ENCODE data around the gene SUV39H2.

DNA sequence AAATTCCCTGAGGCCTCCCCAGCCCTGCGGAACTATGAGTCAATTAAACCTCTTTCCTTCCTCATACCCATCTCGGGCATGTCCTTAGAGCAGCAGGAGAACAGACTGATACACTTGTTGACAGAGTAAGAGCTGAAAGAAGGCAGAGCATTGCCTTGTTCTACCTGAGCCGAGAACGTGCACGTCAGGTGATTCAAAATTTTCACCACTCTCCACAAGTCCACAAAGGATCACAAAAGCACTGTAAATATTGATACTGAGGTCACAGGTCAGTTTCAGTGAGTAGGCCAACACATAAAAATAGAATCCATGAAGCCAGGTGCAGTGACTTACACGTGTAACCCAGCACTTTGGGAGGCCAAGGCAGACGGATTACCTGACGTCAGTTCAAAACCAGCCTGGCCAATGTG, 47.4 kb downstream of the SUV39H2 start:
- no peak for TF ChIP-seq CTCF (IDR thresholded peaks at IDR 0.05 in 2 of 3, conservative IDR thresholded peaks at IDR 0.05 in 1 of 3; ENCODE audit: control insufficient read depth in 2 of 3, extremely low read depth in 1 of 3, insufficient read depth in 1 of 3, low read depth in 3 of 3, low read length in 3 of 3)
- TF ChIP-seq EP300 (IDR thresholded peaks at IDR 0.05; ENCODE audit: borderline replicate concordance in 1 of 2, control insufficient read depth in 1 of 2, low read depth in 2 of 2, low read length in 2 of 2), result no peak
- no peak for TF ChIP-seq JUND (IDR thresholded peaks at IDR 0.05; ENCODE audit: low read depth, low read length)
- no peak for TF ChIP-seq YY1 (IDR thresholded peaks at IDR 0.05; ENCODE audit: low read depth, low read length)
- no peak for TF ChIP-seq POLR2AphosphoS5 (IDR thresholded peaks at IDR 0.05; ENCODE audit: low read length)
- TF ChIP-seq NBN (IDR thresholded peaks at IDR 0.05), result no peak
- no peak for TF ChIP-seq SREBF2 (IDR thresholded peaks at IDR 0.05; ENCODE audit: low read length)
- no peak for TF ChIP-seq KDM1A (IDR thresholded peaks at IDR 0.05; ENCODE audit: borderline replicate concordance)
- TF ChIP-seq, protein P1, sequence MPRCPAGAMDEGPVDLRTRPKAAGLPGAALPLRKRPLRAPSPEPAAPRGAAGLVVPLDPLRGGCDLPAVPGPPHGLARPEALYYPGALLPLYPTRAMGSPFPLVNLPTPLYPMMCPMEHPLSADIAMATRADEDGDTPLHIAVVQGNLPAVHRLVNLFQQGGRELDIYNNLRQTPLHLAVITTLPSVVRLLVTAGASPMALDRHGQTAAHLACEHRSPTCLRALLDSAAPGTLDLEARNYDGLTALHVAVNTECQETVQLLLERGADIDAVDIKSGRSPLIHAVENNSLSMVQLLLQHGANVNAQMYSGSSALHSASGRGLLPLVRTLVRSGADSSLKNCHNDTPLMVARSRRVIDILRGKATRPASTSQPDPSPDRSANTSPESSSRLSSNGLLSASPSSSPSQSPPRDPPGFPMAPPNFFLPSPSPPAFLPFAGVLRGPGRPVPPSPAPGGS (IDR thresholded peaks at IDR 0.05; ENCODE audit: borderline replicate concordance, insufficient read depth, low read depth, low read length, poor library complexity, severe bottlenecking), result no peak
- TF ChIP-seq RCOR1 (conservative IDR thresholded peaks at IDR 0.05; ENCODE audit: low read depth, low read length), result no peak
- TF ChIP-seq, protein P2, sequence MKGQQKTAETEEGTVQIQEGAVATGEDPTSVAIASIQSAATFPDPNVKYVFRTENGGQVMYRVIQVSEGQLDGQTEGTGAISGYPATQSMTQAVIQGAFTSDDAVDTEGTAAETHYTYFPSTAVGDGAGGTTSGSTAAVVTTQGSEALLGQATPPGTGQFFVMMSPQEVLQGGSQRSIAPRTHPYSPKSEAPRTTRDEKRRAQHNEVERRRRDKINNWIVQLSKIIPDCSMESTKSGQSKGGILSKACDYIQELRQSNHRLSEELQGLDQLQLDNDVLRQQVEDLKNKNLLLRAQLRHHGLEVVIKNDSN (IDR thresholded peaks at IDR 0.05; ENCODE audit: borderline replicate concordance, extremely low read length, insufficient read depth, low read depth, low read length), result no peak

All from GM12878 (cell line).